Placental pericyte (primary cell): ENCODE data around the gene BARD1. TPM values are rescaled to one million over a fixed set of nuclear protein-coding genes. Genes with fewer than 3 reads are reported as not detected.
A peak's percentile ranks its signal among the peaks of the same experiment; 100 is the strongest.

Experiments
- small RNA-seq: library from RNA; depleted of rRNA; stranded (forward); fragments of <200 nt; gene quantifications from one replicate; pipeline ENCODE3, GENCODE V24; 2012; ENCODE audit warnings: low replicate concordance
- total RNA-seq: library from RNA; depleted of rRNA; stranded (reverse); fragments of >200 nt; gene quantifications from 2 replicates; pipeline ENCODE4 v1.2.3, GENCODE V29; 2012

Gene BARD1
- 10.9 and 30.8 TPM in 2 replicates for total RNA-seq

DNA sequence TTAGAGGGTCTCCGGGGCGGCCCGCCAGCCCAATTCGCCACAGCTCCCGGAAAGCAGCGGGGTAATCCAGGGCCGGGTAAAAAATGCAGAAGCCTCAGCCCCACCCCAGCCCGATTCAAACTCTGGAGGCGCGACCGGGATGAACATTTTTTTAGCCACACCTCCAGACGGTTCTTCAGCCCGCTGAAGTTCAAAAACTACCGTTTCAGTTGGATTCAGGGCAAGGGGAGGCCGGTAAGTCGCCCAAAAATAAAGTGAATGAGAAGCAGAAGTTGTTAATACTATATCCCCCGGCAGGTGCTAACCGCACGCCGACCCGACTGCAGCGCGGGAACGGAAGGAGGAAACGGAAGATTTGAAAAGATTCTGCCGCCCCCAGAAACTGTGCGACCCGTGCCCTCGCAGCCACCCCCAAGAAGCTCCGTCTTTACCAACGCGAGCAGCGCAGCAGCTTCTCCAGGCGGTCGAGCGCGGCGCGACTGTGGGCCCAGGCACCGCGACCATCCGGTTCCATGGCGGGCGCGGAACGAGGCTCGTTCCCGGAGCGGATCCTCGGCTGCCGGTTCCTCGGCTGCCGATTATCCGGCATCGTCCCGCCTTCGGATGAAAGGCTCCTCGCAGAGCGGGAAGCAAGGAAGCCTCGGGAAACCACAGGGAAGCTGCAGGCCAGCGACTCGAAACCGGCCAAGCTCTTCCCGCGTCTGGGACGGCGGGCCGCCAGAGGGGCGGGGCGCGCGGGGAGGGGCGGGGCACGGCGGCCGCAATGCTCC, at the start of gene BARD1:
Gene BARD1, minus strand, starts transcription at position 703 of the 770 bp plus-strand sequence. Its CDS starts 114 bp downstream, at position 589.

Small RNA genes lying within 50 kb of the gene (small RNA-seq; reads per million reads assigned to genes)
- 2.5 reads per million, percentile 74 among the genes with 10 or more reads in this experiment for gene SNORA70I
